ENCODE data around the gene NBAS. TPM values are rescaled to one million over a fixed set of nuclear protein-coding genes. Genes with fewer than 3 reads are reported as not detected.

The NBAS gene
- total RNA-seq, 1 experiment from 2014 or later: 28.9 TPM

DNA sequence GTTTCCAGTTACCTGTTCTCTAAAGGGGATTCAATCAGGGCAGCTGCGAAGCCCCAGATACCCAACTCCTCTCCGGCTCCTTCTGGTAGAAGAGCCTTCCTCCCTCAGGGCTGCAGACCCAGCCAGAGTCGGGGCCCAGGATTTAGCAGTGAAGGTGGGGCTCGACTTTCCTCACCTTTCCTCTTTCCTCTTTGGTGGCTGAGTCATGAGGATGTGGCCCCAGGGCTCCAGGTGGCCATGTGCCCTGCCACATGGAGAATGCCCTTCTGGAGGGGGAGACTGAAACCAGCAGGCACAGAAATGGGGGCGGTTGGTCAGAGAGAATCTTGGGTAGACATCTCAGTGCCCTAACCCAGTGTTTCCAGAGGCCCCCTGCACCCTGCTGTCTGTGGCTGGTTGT is 402.6 kb downstream of the NBAS start:
- Histone ChIP-seq H3K27me3 (ENCODE audit: insufficient read depth, low read depth) (no peaks in the 10 kb centered on the region), H3K4me2 (no peak overlapping the region), H3K9me2 (ENCODE audit: insufficient read depth) (no peaks in the 10 kb centered on the region), H4K20me1 (ENCODE audit: insufficient read depth) (no peaks in the 10 kb centered on the region; the same call in 1 of the 2 replicates), H3K4me3 (no peak overlapping the region), H3K79me2 (ENCODE audit: low read depth) (no peaks in the 10 kb centered on the region), H3K27ac (no peak overlapping the region), H3K4me1 (replicated peaks; ENCODE audit: insufficient read depth) (peaks cover 6% of the 10 kb centered on the region; the same call in 1 of the 2 replicates), H3K36me3 (ENCODE audit: low read depth) (no peaks in the 10 kb centered on the region), H3F3A (ENCODE audit: insufficient read depth, low read depth) (no peaks in the 10 kb centered on the region), H2AFZ (peak overlapping the region; percentile 34; the same call in 1 of the 2 replicates), H3K9me3 (ENCODE audit: insufficient read depth, low read depth) (no peaks in the 10 kb centered on the region)
- intact Hi-C loops (cut with micrococcal nuclease; ENCODE audit: unreplicated experiment): no loop called here
- TF ChIP-seq, protein P1, sequence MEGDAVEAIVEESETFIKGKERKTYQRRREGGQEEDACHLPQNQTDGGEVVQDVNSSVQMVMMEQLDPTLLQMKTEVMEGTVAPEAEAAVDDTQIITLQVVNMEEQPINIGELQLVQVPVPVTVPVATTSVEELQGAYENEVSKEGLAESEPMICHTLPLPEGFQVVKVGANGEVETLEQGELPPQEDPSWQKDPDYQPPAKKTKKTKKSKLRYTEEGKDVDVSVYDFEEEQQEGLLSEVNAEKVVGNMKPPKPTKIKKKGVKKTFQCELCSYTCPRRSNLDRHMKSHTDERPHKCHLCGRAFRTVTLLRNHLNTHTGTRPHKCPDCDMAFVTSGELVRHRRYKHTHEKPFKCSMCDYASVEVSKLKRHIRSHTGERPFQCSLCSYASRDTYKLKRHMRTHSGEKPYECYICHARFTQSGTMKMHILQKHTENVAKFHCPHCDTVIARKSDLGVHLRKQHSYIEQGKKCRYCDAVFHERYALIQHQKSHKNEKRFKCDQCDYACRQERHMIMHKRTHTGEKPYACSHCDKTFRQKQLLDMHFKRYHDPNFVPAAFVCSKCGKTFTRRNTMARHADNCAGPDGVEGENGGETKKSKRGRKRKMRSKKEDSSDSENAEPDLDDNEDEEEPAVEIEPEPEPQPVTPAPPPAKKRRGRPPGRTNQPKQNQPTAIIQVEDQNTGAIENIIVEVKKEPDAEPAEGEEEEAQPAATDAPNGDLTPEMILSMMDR (conservative IDR thresholded peaks at IDR 0.05): no peak
- TF ChIP-seq EZH2 (IDR thresholded peaks at IDR 0.05; ENCODE audit: low read depth): no peak
- CTCF ChIA-PET: no interaction called here
- no peak for DNase-seq
- POLR2A ChIA-PET (ENCODE audit: unreplicated experiment): no interaction called here
- no TSS peak for BruUV-seq (replicated peaks)

DNA sequence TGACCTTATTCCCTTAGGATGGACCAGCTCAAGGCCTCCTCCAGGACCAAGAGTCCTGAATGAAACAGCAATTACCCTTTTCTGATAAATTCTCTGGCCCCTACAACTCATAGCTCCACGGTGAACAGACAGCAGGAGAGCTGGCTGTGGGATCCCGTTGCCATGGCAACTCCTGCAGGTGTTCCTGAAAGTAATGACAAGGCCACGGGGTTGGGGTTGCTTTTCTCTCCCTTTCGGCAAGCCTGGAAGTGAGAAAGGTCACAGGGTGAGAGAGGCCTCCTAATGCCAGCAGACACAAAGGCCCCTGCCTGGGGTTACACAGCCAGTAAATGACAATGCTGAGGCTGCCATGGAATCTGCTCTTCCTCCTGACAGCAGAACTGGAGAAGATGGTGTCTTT is 403.0 kb downstream of the NBAS start:
- Histone ChIP-seq H3K9me3 (ENCODE audit: insufficient read depth, low read depth) (no peaks in the 10 kb centered on the region), H2AFZ (no peak overlapping the region; the same call in 1 of the 2 replicates), H3K79me2 (ENCODE audit: low read depth) (no peaks in the 10 kb centered on the region), H3K4me3 (no peak overlapping the region), H3F3A (ENCODE audit: insufficient read depth, low read depth) (no peaks in the 10 kb centered on the region), H3K36me3 (ENCODE audit: low read depth) (no peaks in the 10 kb centered on the region), H3K4me1 (replicated peaks; ENCODE audit: insufficient read depth) (peaks cover 6% of the 10 kb centered on the region; the same call in 1 of the 2 replicates), H3K27ac (no peak overlapping the region), H3K9me2 (ENCODE audit: insufficient read depth) (no peaks in the 10 kb centered on the region), H4K20me1 (ENCODE audit: insufficient read depth) (no peaks in the 10 kb centered on the region; the same call in 1 of the 2 replicates), H3K4me2 (no peak overlapping the region), H3K27me3 (ENCODE audit: insufficient read depth, low read depth) (no peaks in the 10 kb centered on the region)
- DNase-seq: no peak
- TF ChIP-seq EZH2 (IDR thresholded peaks at IDR 0.05; ENCODE audit: low read depth): no peak
- TF ChIP-seq, protein P1 (conservative IDR thresholded peaks at IDR 0.05): no peak
- no TSS peak for BruUV-seq (replicated peaks)
- POLR2A ChIA-PET (ENCODE audit: unreplicated experiment): no interaction called here
- intact Hi-C loops (cut with micrococcal nuclease; ENCODE audit: unreplicated experiment): no loop called here
- CTCF ChIA-PET: no interaction called here

DNA sequence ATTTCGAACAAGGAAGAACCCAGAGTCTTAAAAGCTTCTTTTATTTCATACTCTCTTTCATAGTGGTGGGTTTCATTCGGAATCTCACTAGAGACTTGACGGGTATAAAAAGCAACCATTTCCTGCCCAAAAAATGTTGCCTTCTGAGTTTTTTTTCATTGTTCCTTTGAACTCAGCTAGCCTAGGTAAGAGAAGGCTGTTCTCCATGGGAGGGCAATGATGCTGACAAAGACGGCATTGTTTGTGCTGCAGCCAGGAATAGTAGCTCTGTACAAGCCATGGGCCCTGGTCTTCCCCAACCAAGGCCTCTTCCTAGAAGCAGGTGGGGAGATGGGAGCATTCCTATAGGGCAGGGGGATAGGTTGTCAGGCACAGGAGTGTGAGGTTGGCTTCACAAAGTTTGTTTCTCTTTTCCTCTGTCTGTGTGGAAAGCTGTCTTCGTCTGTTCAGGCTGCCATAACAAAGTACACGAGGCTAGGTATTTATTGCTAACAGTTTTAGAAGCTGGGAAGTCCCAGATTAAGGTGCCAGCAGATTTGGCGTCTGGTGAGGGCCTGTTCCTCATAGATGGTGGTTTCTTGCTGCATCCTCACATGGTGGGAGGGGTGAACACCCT is 405.1 kb downstream of the NBAS start:
- TF ChIP-seq, protein P1 (conservative IDR thresholded peaks at IDR 0.05): no peak
- no peak for TF ChIP-seq EZH2 (IDR thresholded peaks at IDR 0.05; ENCODE audit: low read depth)
- Histone ChIP-seq H3K79me2 (ENCODE audit: low read depth) (no peaks in the 10 kb centered on the region), H4K20me1 (ENCODE audit: insufficient read depth) (no peaks in the 10 kb centered on the region; the same call in 1 of the 2 replicates), H3K4me3 (no peak overlapping the region), H2AFZ (no peak overlapping the region), H3K36me3 (ENCODE audit: low read depth) (no peaks in the 10 kb centered on the region), H3K9me3 (ENCODE audit: insufficient read depth, low read depth) (no peaks in the 10 kb centered on the region), H3F3A (ENCODE audit: insufficient read depth, low read depth) (no peaks in the 10 kb centered on the region), H3K4me2 (no peak overlapping the region), H3K4me1 (replicated peaks; ENCODE audit: insufficient read depth) (peaks cover 6% of the 10 kb centered on the region; the same call in 1 of the 2 replicates), H3K27me3 (ENCODE audit: insufficient read depth, low read depth) (no peaks in the 10 kb centered on the region), H3K27ac (no peak overlapping the region), H3K9me2 (ENCODE audit: insufficient read depth) (no peaks in the 10 kb centered on the region)
- DNase-seq: no peak
- no TSS peak for BruUV-seq (replicated peaks)
- CTCF ChIA-PET: no interaction called here
- intact Hi-C loops (cut with micrococcal nuclease; ENCODE audit: unreplicated experiment): no loop called here
- POLR2A ChIA-PET (ENCODE audit: unreplicated experiment): no interaction called here
